Activated CD4-positive, alpha-beta T cell treated with anti-CD3 and anti-CD28 coated beads for 24 hours (primary cell): ENCODE data around the gene HES6.

ENCODE experiments used
- DNase-seq, 2 donors: peaks; one replicate each; pipeline ENCODE4 v3.0.0-alpha.2; 2020; ENCODE audit warnings: low read depth in 2 of 2

The HES6 gene

GRCh38 chr2:238255151-238255551 lies 15.3 kb upstream of the HES6 start:
- no peak for DNase-seq

- no peak for DNase-seq
These were observed 14.4 kb upstream of the HES6 start for GRCh38 chr2:238254095-238254723.

- no peak for DNase-seq
These were observed 13.2 kb upstream of the HES6 start for GRCh38 chr2:238252766-238253630.

DNA sequence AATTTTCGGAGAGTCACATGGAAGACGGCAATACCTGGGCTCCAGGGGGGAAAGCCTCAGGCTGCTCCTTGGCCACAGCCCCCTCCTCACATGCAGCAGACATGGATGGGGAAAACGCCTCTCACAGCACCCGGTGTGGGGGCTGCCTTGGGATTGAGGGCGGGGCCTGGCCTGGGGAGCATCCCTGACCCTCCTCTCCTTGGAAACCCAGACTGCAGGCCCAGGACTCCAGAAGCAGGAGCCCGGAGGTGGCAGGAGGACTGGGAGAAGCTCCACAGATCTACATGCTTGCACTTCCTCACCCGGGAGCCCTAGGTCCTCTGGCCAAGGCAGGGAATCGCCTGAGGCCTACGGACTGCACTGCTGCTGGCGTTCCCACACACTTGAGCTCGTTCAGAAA lies 12.1 kb upstream of the HES6 start:
- no peak for DNase-seq

DNA sequence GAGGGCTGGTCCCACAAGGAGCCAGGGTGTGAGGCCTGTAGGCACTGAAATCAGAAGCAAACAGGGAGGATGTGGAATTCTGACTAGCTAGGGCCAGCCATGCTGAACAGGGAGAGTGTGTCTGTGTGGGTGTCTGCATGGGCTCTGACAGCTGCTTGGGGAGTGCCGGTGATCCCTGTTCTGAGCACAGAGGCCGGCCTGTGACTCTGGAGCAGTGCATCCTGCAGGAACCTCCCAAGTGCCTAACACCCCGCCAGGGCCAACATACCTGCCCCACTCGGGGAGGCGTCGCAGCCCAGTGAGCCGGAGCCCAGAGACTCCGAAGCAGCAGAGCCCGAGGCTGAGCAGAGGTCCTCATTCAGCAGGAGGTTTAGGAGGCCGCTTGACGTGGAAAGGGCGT lies 11.5 kb upstream of the HES6 start:
- no peak for DNase-seq

GRCh38 chr2:238250896-238251295 lies 11.1 kb upstream of the HES6 start:
- no peak for DNase-seq

DNA sequence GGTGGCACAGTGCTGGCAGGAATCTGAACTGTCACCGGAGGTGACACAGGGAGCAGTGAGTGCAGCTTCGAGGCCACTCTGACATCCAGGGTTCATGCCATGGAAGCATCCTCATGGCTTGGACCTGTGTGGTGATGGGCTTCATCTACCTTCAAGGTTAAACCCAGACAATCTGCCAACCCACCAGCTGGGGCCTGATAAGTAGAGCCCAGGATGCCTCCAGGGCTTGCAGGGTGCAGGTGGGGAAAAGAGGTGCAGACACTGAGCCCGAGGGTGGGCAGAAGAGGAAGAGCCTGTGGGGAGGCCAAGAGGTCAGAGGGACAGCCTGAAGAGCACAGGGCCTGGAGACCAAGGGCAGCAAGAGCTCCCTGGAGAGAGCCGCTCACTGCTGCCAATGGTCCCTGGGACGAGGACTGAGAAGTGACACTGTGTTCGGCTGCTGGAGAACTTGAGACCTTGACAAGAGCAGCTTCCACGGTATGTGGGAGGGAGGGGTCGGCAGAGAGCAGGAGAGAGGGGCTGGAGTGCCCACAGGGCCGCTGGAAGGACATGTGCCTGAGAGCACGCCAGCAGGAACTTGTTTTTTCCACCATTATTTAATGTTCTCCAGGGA lies 8.1 kb upstream of the HES6 start:
- no peak for DNase-seq

DNA sequence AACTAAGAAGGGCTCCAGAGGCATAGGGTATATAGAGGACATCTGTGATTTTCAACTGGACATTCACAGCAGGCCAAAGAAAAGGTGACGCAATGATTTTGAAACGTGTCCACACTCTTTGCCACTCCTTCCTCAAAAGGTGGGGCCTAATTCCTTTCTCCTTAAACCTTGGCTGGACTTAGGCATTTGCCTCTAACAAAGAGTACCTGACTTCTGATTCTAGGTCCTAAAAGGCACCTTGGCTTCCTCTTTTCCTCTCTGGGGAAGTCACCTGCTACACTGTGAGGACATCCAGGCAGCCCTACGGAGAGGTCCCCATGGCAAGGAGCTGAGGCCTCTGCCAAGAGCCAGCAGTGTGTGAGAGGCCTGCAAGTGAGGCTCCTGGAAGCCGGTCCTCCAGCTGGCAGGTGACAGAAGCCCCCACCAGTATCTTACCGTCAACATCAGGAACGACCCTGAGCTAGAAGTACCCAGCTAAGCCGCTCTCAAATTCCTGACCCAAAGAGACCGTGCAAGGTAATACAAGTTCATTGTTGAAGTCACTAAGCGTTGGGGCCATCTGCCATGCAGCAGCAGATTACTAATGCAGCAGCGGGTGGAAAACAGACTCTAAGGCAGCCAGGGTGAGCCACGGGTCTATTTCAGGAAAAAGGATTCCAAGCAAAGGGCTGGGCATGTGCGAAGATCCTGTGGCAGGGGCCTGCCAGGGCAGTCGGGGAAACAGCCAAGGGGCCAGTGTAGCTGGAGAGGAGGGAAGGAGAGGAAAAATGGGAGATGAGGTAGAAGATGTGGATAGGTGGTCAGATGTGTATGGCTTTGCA lies 7.4 kb upstream of the HES6 start:
- no peak for DNase-seq

DNA sequence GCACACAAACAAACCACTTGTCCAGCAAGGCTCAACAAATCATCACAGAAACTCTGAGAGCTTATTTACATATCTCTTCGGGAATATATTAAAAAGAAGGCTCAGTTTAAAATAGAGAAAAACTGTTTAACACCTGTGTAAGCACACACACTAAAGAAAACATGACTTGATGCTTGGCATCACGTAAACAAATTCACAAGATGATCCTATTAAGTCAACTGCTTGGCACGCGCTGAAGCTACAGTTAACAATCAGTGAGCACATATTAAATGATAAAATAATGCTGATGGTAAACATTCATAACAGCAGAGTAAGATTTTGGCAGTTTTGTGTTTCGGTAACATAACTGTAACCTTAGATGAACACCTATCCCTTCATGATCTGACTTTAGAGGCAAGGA lies 4.3 kb upstream of the HES6 start:
- no peak for DNase-seq

- no peak for DNase-seq
These were observed 3.7 kb upstream of the HES6 start for GRCh38 chr2:238243496-238244076.

GRCh38 chr2:238242731-238243495 lies 3.1 kb upstream of the HES6 start:
- DNase-seq = no peak

GRCh38 chr2:238241970-238242369 lies 2.1 kb upstream of the HES6 start:
- DNase-seq = no peak

DNA sequence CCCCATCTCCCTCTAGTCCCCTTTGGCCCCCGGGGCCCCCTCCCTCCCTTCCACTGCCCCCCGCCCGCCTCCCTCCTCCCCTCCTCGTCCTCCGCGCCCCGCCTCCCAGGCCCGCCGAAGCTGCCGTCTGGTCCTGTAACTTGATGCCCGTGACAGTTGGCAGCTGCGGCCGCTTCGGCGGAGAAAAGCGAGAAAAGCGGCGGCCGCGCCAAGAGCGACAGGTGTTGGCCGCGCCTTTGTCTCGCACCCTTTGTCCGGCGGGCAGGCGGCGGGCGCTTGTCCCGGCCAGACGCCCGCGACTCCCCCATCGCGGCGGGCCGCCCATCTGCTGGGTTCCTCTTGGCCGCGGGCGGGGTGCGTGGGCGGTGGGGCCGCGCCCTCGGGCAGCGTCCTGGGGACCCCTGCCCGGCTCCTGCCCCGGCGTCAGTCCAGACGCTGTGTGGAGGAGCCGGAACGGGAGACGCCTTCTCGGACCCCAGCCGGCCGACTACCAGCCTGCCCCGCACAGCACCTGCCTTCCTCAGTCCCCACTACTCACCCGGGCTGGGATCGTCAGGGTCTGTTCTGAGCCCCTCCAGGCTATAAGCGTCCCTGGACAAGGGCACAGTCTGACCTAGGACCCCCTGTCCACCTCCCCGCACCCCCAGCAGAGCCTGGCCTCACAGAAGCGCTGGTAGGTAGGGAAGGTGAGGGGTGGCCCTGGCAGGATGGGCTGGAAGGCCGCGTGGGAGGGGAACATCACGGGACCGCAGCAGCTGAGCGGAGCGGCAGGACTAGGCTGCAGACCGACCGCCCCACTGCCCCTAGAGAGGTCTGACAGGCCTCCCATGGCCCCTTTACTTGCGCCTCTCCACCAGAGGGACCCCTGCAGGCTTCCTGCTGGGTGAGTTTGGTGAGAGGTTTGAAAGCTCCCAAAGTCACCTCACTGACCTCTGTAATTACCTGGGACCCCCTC lies 1.2 kb upstream of the HES6 start:
- no peak for DNase-seq

GRCh38 chr2:238239543-238239862 lies 335 bp downstream of the HES6 start:
- DNase-seq = no peak

DNA sequence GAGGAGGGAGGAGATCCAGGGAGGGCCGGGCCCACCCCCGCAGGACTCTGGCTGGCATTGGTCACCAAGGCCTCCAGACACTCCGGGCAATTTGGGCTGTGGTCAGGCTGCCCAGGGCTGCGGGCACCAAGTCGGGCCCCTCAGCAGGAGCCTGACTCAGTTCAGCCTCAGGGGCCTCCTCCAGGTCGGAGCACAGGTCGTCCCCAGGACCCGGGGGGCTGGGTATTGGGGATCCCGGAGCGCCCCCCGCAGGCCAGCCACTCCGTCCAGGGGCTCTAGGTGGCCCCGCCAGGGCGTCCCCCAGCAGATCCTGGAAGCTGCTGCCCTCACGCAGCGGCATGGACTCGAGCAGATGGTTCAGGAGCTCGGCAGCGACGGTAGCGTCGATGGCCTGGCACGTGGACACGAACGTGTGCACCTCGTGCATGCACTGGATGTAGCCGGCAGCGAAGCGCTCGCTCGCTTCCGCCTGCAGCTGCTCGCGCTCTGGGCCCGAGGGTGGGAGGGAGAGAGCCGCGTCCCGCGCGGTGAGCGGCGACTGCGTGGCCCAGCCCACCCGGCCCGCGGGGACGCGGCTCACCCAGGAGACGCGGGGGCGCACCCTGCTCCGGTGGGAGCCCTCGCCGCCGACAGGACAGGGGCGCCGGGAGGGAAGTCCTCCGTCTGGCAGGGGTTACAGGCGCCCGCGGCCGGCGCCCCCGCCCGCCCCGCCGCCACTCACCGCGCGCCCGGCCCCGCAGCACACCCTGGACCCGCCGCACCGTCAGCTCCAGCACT lies 884 bp downstream of the HES6 start:
- no peak for DNase-seq

- no peak for DNase-seq
These were observed 1.5 kb downstream of the HES6 start for GRCh38 chr2:238238311-238238765.

- DNase-seq = no peak
These were observed 2.3 kb downstream of the HES6 start for GRCh38 chr2:238237431-238238135.

DNA sequence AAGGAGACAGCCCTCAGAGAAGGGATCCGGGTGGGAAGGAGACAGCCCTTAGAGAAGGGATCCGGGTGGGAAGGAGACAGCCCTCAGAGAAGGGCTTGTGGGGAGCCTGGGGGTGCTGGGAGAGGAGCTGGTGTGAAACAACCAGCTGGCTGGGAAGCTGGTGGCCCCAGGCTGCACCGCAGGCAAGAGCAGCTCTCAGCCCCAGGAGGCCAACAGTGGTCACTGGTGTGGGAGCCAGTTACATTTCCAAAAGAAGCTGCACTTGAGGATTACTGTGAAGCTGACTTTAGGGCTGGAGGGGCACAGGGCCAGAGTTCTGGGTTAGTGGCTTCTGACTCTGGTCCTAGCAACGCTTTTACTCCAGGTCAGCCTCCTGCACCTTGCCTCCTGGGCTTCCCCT lies 3.3 kb downstream of the HES6 start:
- no peak for DNase-seq
